ENCODE results near the gene EVA1C. TPM values are rescaled to one million over a fixed set of nuclear protein-coding genes. Genes with fewer than 3 reads are reported as not detected.

The EVA1C gene
- total and polyA plus RNA-seq, 10 of the 15 experiments (the other 5 are each of a cell fraction or from before 2014, with no cell fraction given), result 0.13 to 0.56 (median 0.34) TPM; not detected in 7

DNA sequence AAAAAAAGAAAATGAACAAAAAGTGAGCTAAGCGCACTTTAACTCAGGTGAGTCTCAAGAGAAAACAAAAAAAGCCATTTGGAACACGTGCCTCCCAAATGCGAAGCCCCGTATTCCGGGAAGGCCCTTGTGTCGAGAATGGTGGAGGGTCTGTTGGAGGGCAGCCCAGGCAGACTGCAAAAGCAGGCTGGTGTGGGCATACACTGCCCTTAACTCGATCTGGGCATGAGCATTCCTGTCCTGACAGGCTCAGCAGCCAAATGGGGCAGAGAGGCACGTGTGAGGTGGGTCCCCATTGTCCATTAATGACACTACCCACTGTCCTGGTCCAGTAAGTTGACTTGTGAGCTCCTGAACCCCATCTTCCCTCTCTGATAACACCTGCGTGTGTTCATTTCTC, 57.7 kb downstream of the EVA1C start:
- no peaks in the 10 kb centered on the region for H3K4me1 ChIP-seq (ENCODE audit: control insufficient read depth, insufficient read depth, low read length)
- H3K27ac ChIP-seq (ENCODE audit: control insufficient read depth, insufficient read depth), result no peak overlapping the region
- in situ Hi-C loops (cut with MboI) (no loop called here), intact Hi-C loops (cut with micrococcal nuclease; ENCODE audit: unreplicated experiment) (no loop called here)
- H3K4me2 ChIP-seq (ENCODE audit: control insufficient read depth, insufficient read depth), result no peak overlapping the region
- ChIA-PET RAD21 (ENCODE audit: unreplicated experiment) (no interaction called here), SMC1A (ENCODE audit: uncharacterized antibody, unreplicated experiment) (interaction anchor here (0.6 kb wide), 1 partner anchor 64 kb away, joined by 3 read pairs; no protein-coding TSS in a partner anchor), CTCF (no interaction called here), POLR2A (no interaction called here)
- DNase-seq (ENCODE audit: low read depth, low spot score) (no peak), ATAC-seq (no peak), FAIRE-seq (no peak)
- no peak for TF ChIP-seq LARP7 (IDR thresholded peaks at IDR 0.05)
- TF ChIP-seq, protein P1, sequence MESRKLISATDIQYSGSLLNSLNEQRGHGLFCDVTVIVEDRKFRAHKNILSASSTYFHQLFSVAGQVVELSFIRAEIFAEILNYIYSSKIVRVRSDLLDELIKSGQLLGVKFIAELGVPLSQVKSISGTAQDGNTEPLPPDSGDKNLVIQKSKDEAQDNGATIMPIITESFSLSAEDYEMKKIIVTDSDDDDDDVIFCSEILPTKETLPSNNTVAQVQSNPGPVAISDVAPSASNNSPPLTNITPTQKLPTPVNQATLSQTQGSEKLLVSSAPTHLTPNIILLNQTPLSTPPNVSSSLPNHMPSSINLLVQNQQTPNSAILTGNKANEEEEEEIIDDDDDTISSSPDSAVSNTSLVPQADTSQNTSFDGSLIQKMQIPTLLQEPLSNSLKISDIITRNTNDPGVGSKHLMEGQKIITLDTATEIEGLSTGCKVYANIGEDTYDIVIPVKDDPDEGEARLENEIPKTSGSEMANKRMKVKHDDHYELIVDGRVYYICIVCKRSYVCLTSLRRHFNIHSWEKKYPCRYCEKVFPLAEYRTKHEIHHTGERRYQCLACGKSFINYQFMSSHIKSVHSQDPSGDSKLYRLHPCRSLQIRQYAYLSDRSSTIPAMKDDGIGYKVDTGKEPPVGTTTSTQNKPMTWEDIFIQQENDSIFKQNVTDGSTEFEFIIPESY (IDR thresholded peaks at IDR 0.05), result no peak
- no peak for TF ChIP-seq SIX5 (IDR thresholded peaks at IDR 0.05; ENCODE audit: low read depth, low read length, severe bottlenecking)
- no peak for TF ChIP-seq GATAD2B (conservative IDR thresholded peaks at IDR 0.05; ENCODE audit: low read depth)
- TF ChIP-seq FOS (IDR thresholded peaks at IDR 0.05; ENCODE audit: borderline replicate concordance, extremely low read depth, insufficient read length), result no peak
- no peak for TF ChIP-seq ZBED1 (IDR thresholded peaks at IDR 0.05; ENCODE audit: borderline replicate concordance)
- TF ChIP-seq, protein P2, sequence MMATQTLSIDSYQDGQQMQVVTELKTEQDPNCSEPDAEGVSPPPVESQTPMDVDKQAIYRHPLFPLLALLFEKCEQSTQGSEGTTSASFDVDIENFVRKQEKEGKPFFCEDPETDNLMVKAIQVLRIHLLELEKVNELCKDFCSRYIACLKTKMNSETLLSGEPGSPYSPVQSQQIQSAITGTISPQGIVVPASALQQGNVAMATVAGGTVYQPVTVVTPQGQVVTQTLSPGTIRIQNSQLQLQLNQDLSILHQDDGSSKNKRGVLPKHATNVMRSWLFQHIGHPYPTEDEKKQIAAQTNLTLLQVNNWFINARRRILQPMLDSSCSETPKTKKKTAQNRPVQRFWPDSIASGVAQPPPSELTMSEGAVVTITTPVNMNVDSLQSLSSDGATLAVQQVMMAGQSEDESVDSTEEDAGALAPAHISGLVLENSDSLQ (IDR thresholded peaks at IDR 0.05), result no peak
- TF ChIP-seq MEF2A (IDR thresholded peaks at IDR 0.05; ENCODE audit: insufficient read depth, low read depth, low read length), result no peak
- no peak for TF ChIP-seq IKZF2 (IDR thresholded peaks at IDR 0.05)
- no peak for TF ChIP-seq SMC3 (IDR thresholded peaks at IDR 0.05; ENCODE audit: borderline replicate concordance, low read length)
- TF ChIP-seq, protein P3, sequence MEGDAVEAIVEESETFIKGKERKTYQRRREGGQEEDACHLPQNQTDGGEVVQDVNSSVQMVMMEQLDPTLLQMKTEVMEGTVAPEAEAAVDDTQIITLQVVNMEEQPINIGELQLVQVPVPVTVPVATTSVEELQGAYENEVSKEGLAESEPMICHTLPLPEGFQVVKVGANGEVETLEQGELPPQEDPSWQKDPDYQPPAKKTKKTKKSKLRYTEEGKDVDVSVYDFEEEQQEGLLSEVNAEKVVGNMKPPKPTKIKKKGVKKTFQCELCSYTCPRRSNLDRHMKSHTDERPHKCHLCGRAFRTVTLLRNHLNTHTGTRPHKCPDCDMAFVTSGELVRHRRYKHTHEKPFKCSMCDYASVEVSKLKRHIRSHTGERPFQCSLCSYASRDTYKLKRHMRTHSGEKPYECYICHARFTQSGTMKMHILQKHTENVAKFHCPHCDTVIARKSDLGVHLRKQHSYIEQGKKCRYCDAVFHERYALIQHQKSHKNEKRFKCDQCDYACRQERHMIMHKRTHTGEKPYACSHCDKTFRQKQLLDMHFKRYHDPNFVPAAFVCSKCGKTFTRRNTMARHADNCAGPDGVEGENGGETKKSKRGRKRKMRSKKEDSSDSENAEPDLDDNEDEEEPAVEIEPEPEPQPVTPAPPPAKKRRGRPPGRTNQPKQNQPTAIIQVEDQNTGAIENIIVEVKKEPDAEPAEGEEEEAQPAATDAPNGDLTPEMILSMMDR (IDR thresholded peaks at IDR 0.05 in 2 of 3, conservative IDR thresholded peaks at IDR 0.05 in 1 of 3; ENCODE audit: control insufficient read depth in 2 of 3, extremely low read depth in 1 of 3, insufficient read depth in 1 of 3, low read depth in 3 of 3, low read length in 3 of 3), result no peak
- no peak for TF ChIP-seq RBBP5 (conservative IDR thresholded peaks at IDR 0.05)
- TF ChIP-seq FOXK2 (IDR thresholded peaks at IDR 0.05), result no peak
- TF ChIP-seq BMI1 (IDR thresholded peaks at IDR 0.05; ENCODE audit: borderline replicate concordance), result no peak
- TF ChIP-seq EZH2 (IDR thresholded peaks at IDR 0.05; ENCODE audit: borderline replicate concordance, control insufficient read depth, low read depth, low read length), result no peak
- TF ChIP-seq POLR2AphosphoS2 (IDR thresholded peaks at IDR 0.05; ENCODE audit: low read depth, low read length), result no peak
- H3K36me3 ChIP-seq (ENCODE audit: control insufficient read depth in 2 of 2, insufficient read depth in 2 of 2, low read length in 1 of 2), result no peaks in the 10 kb centered on the region
- BruUV-seq (replicated peaks), result no TSS peak
- WGBS (ENCODE audit: insufficient coverage, insufficient replicate concordance, low lambda C conversion rate, missing lambda C conversion rate), result 58% methylated on average over 9 of the region's 9 CpGs
- H3K4me3 ChIP-seq, result no peak overlapping the region
- no peak overlapping the region for H3K9ac ChIP-seq (ENCODE audit: control insufficient read depth, insufficient read depth, low read length)
- no peak overlapping the region for H2AFZ ChIP-seq (ENCODE audit: control insufficient read depth, low read depth, low read length)
- H3K9me3 ChIP-seq (replicated peaks; ENCODE audit: control insufficient read depth, insufficient read depth, low read length), result no peaks in the 10 kb centered on the region
- no peaks in the 10 kb centered on the region for H3K79me2 ChIP-seq (ENCODE audit: control insufficient read depth, insufficient read depth, low read length)
- H3K27me3 ChIP-seq (replicated peaks in 1 of 2; ENCODE audit: control insufficient read depth in 2 of 2, insufficient read depth in 2 of 2, low read length in 1 of 2), result 0 out of 4 replicates have a peak, but pooled peaks cover 0 to 1% of the 10 kb centered on the region in 2 experiments
- no peaks in the 10 kb centered on the region for H4K20me1 ChIP-seq (ENCODE audit: control insufficient read depth, insufficient read depth)
